T-helper 1 cell treated with Interleukin-12 subunit alpha and Interleukin-12 subunit beta and Interleukin-4 antibody, amounts not matched to agents 30 ng/mL and 1 ng/mL, for 36 hours (primary cell): ENCODE results near the gene IFT88. TPM values are rescaled to one million over a fixed set of nuclear protein-coding genes. Genes with fewer than 3 reads are reported as not detected.

Source experiments
- total RNA-seq: library from RNA; stranded (reverse); gene quantifications from 2 replicates; pipeline ENCODE4 v1.2.3, GENCODE V29; 2022

Gene IFT88
- total RNA-seq, 1 donor from 2014 or later = 4.6 TPM

Other genes starting within 250 kb of the IFT88 start
- 9.0 and 10.0 TPM in 2 replicates for gene CRYL1, start 41.3 kb upstream of the IFT88 start, total RNA-seq
- gene IL17D, start 136.5 kb downstream of the IFT88 start, total RNA-seq = not detected in 2 replicates
- 6.0 and 8.0 TPM in 2 replicates for gene EEF1AKMT1, start 206.8 kb downstream of the IFT88 start, total RNA-seq